ENCODE measurements around the gene CGREF1.

Gene CGREF1

GRCh38 chr2:27118525-27119329 lies at the start of gene CGREF1:
Gene CGREF1 (minus strand): TSS chr2:27119128. CDS start chr2:27104366, 14,762 bp downstream.
- DNase-seq (ENCODE audit: low read depth): no peak

- DNase-seq (ENCODE audit: low read depth): no peak
These were observed 46.2 kb upstream of the CGREF1 start for GRCh38 chr2:27164960-27165763.

- DNase-seq (ENCODE audit: low read depth): no peak
These were observed 43.5 kb upstream of the CGREF1 start for GRCh38 chr2:27162151-27163121.

GRCh38 chr2:27160191-27160590 lies 41.3 kb upstream of the CGREF1 start:
- no peak for DNase-seq (ENCODE audit: low read depth)

- no peak for DNase-seq (ENCODE audit: low read depth)
These were observed 40.3 kb upstream of the CGREF1 start for GRCh38 chr2:27159271-27159670.

- no peak for DNase-seq (ENCODE audit: low read depth)
These were observed 39.5 kb upstream of the CGREF1 start for GRCh38 chr2:27158468-27158867.

GRCh38 chr2:27155069-27155520 lies 36.2 kb upstream of the CGREF1 start:
- DNase-seq (ENCODE audit: low read depth): no peak

- no peak for DNase-seq (ENCODE audit: low read depth)
These were observed 35.6 kb upstream of the CGREF1 start for GRCh38 chr2:27154488-27154887.

GRCh38 chr2:27152796-27153464 lies 34.0 kb upstream of the CGREF1 start:
- DNase-seq (ENCODE audit: low read depth): no peak

GRCh38 chr2:27152102-27152795 lies 33.3 kb upstream of the CGREF1 start:
- no peak for DNase-seq (ENCODE audit: low read depth)

- DNase-seq (ENCODE audit: low read depth): no peak
These were observed 31.8 kb upstream of the CGREF1 start for GRCh38 chr2:27150639-27151230.

GRCh38 chr2:27149570-27150405 lies 30.9 kb upstream of the CGREF1 start:
- DNase-seq (ENCODE audit: low read depth): no peak

- DNase-seq (ENCODE audit: low read depth): no peak
These were observed 30.0 kb upstream of the CGREF1 start, which contains the start of gene TCF23 for GRCh38 chr2:27148801-27149439. Gene TCF23 (plus strand): TSS chr2:27149004. CDS start chr2:27149134, 130 bp downstream.

GRCh38 chr2:27147935-27148334 lies 29.0 kb upstream of the CGREF1 start:
- DNase-seq (ENCODE audit: low read depth): no peak

- DNase-seq (ENCODE audit: low read depth): no peak
These were observed 26.8 kb upstream of the CGREF1 start for GRCh38 chr2:27145682-27146081.

GRCh38 chr2:27143285-27143684 lies 24.4 kb upstream of the CGREF1 start:
- no peak for DNase-seq (ENCODE audit: low read depth)

GRCh38 chr2:27139310-27139709 lies 20.4 kb upstream of the CGREF1 start, which contains the start of gene PRR30:
Gene PRR30 (minus strand): TSS chr2:27139410. CDS start chr2:27138329, 1,081 bp downstream.
- no peak for DNase-seq (ENCODE audit: low read depth)

GRCh38 chr2:27138111-27138510 lies 19.2 kb upstream of the CGREF1 start:
- DNase-seq (ENCODE audit: low read depth): no peak

Measured in activated T-helper 9 cell treated with anti-CD3 and anti-CD28 coated beads, Interleukin-2, amount 50 U/mL, for 16 hours (primary cell).